ENCODE data around the gene CLEC16A.

CLEC16A gene

GRCh38 chr16:11072420-11073153 is 128.2 kb downstream of the CLEC16A start:
- Histone ChIP-seq H3K27me3 (replicated peaks; ENCODE audit: control insufficient read depth, insufficient read depth, low read length) (no peaks in the 10 kb centered on the region), H3K36me3 (ENCODE audit: control insufficient read depth, insufficient read depth, low read length) (peaks cover 4% of the 10 kb centered on the region), H3K4me3 (replicated peaks; ENCODE audit: low read depth, low read length) (no peak overlapping the region)
- TF ChIP-seq CTCF (IDR thresholded peaks at IDR 0.05; ENCODE audit: insufficient read depth, low read length, poor library complexity, severe bottlenecking), result no peak
- DNase-seq (ENCODE audit: extremely low read depth, insufficient read length), result no peak

GRCh38 chr16:11073407-11073999 is 129.1 kb downstream of the CLEC16A start:
- TF ChIP-seq CTCF (IDR thresholded peaks at IDR 0.05; ENCODE audit: insufficient read depth, low read length, poor library complexity, severe bottlenecking), result no peak
- DNase-seq (ENCODE audit: extremely low read depth, insufficient read length), result no peak
- Histone ChIP-seq H3K4me3 (replicated peaks; ENCODE audit: low read depth, low read length) (no peak overlapping the region), H3K27me3 (replicated peaks; ENCODE audit: control insufficient read depth, insufficient read depth, low read length) (no peaks in the 10 kb centered on the region), H3K36me3 (ENCODE audit: control insufficient read depth, insufficient read depth, low read length) (peaks cover 4% of the 10 kb centered on the region)

GRCh38 chr16:11074131-11074530 is 129.8 kb downstream of the CLEC16A start:
- Histone ChIP-seq H3K4me3 (replicated peaks; ENCODE audit: low read depth, low read length) (no peak overlapping the region), H3K27me3 (replicated peaks; ENCODE audit: control insufficient read depth, insufficient read depth, low read length) (no peaks in the 10 kb centered on the region), H3K36me3 (ENCODE audit: control insufficient read depth, insufficient read depth, low read length) (peaks cover 4% of the 10 kb centered on the region)
- DNase-seq (ENCODE audit: extremely low read depth, insufficient read length), result no peak
- no peak for TF ChIP-seq CTCF (IDR thresholded peaks at IDR 0.05; ENCODE audit: insufficient read depth, low read length, poor library complexity, severe bottlenecking)

DNA sequence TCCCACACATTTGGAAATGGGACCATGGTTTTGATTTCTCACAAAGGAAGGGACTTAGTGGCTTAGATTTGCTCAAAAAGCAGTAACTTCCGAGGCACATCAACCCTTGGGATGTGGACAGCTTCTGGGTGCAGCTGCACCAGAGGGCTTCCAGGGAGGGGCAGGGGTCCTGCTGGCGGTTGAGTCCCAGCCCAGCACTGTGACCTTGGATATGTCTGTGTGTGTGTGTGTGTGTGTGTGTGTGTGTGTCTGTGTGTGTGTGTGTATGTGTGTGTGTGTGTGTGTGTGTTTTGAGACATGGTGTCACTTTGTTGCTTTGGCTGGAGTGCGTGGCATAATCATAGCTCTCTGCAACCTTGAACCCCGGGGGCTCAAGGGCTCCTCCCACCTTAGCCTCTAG is 130.8 kb downstream of the CLEC16A start:
- no peak for TF ChIP-seq CTCF (IDR thresholded peaks at IDR 0.05; ENCODE audit: insufficient read depth, low read length, poor library complexity, severe bottlenecking)
- peaks cover 4% of the 10 kb centered on the region for H3K36me3 ChIP-seq (ENCODE audit: control insufficient read depth, insufficient read depth, low read length)
- no peaks in the 10 kb centered on the region for H3K27me3 ChIP-seq (replicated peaks; ENCODE audit: control insufficient read depth, insufficient read depth, low read length)
- no peak overlapping the region for H3K4me3 ChIP-seq (replicated peaks; ENCODE audit: low read depth, low read length)
- DNase-seq (ENCODE audit: extremely low read depth, insufficient read length), result no peak

DNA sequence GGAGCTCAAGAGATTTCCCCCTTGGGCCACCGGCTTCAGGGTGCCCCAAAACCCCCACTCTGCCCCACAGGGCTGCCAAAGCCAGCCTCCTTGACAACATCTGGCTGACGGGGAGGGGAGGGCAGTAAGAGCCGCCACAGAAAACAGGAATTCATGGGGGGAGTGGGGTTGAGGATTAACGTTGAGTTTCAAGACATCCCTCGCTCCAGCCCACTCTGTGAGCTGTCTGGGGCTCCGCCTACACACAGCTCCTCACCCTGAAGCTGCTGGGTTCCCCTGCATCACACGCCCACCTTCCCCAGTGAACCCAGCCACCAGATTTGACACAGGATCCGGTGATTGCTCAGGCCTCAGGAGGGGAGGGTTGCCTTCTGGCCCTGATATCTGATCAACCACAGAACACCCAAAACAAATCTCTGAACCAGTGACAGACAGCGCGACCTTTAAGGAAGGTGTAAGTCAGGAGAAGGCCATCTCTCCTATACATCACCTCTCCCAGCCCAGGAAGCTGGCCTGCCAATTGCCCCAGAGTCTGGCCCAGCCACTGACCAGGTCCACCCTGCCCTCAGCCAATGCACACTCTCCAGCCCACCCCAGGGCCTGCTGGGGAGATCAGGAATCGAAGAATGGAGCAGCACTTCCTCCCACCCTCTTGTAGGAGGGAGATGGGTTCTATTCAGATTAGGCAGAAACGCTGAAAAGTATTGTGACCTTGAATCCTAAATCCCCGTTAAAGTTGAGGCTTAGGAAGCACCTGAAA is 132.1 kb downstream of the CLEC16A start:
- H3K36me3 ChIP-seq (ENCODE audit: control insufficient read depth, insufficient read depth, low read length), result peaks cover 8% of the 10 kb centered on the region
- no peaks in the 10 kb centered on the region for H3K27me3 ChIP-seq (replicated peaks; ENCODE audit: control insufficient read depth, insufficient read depth, low read length)
- DNase-seq (ENCODE audit: extremely low read depth, insufficient read length), result peak; percentile 67
- no peak overlapping the region for H3K4me3 ChIP-seq (replicated peaks; ENCODE audit: low read depth, low read length)
- TF ChIP-seq CTCF (IDR thresholded peaks at IDR 0.05; ENCODE audit: insufficient read depth, low read length, poor library complexity, severe bottlenecking), result no peak

All from GM06990 (cell line).